HG03558 (cell line): ENCODE measurements around the gene SSC4D.
"Not testable (repeated sequence)": the region's sequence is repeated elsewhere in the genome, so short reads cannot be mapped to it uniquely, and the experiment has no call there.

Experiments used
- ATAC-seq: cut with Tn5 transposase; IDR thresholded peaks from one replicate; pipeline ENCODE4 v1.9.1; 2021; ENCODE audit warnings: moderate number of reproducible peaks; ENCODE audit not compliant: unreplicated experiment; ENCODE audit errors: extremely low read depth

Gene SSC4D

DNA sequence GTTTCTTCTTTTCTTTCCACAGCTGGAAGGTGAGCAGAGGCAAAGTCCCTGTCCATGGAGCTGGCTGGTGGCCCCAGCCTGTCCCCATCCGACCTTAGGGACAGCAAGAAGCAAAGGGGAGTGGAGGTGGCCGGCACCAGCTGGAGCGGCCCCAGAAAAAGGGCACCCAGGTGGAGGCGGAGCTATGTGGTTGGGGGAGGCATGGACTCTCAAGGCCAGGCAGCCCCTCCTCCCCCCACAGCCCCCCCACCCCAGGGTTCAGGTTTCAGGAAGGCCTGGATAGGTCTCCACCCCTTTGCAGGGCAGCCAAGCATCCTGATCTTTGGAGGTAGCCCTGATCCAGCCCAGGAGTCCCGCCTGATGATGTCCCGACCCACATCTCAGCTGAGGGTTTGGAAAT, at the start of gene SSC4D:
Gene SSC4D (minus strand): TSS at position 161 of the 400 bp plus-strand sequence. CDS start 5,258 bp downstream, outside the sequence.
- no peak for ATAC-seq

DNA sequence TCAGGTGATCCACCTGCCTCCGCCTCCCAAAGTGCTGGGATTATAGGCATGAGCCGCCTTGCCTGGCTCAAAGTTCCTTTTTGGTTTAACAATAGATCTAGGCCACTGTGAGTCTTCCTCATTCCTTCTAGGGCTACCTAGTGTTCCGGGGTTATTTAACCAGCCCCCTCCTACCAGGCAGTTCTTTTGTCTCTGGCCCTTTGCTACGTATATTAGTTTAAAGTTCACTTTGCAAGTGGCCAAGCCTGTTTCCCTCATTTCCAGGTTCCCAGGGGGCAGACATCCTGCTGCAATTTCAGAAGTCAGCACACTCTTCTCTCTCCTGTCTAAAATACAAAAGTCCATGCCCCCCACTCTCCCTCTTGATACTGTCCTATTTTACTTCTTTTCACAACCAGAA, 49.0 kb upstream of the SSC4D start:
- not testable (repeated sequence) for ATAC-seq

DNA sequence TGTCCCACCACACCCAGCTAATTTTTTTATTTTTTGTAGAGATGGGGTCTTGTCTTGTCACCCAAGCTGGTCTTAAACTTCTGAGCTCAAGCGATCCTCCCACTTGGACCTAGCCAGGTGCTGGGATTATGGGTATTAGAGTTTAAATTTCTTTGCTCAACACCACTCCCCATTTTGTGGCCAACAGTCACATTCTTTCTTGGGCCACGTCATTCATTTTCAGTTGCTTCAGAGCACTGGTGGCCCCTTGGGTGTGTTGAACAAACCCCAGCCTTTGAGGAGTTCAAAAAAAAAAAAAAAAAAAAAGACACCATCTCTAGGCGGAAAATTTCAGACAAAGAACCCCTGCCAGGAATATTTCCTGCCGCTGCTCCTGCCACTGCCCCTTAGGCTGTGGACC, 47.5 kb upstream of the SSC4D start:
- not testable (repeated sequence) for ATAC-seq

DNA sequence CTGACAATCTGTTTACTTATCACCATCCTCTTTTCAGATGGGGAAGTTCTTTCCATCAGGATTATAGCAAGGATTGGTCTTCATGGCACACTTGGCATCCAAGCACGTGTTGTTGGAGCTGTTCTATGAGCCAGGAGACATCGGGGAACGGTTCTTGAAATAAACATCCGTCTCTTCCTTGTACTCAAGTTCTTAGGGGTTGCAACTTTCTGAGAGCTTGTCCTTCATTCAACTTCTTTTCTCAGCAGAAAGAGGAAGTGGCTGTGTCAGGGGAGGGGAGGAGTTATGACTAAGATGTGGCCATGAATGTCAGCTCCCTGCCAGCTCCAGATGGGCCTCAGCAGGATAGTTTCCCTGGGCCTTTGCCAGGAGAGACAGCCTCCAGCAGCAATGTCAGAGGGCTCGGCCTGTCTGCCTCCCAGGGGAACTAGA, 36.1 kb upstream of the SSC4D start:
- ATAC-seq: peak; percentile 74

DNA sequence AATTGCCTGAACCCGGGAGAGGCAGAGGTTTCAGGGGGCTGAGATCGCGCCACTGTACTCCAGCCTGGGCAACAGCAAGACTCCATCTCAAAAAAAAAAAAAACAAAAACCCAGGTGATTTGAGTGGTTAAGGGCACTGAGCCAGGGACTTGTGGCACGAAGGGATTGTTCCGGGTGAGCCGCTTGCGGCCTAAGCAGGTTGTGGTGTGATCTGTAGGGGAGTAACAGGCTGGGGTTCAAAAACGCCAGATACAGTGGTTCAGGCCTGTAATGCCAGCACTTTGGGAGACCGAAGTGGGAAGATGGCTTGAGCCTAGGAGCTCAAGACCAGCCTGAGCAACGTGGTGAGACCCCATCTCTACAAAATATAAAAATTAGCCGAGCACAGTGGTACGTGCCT, 34.3 kb upstream of the SSC4D start:
- not testable (repeated sequence) for ATAC-seq

DNA sequence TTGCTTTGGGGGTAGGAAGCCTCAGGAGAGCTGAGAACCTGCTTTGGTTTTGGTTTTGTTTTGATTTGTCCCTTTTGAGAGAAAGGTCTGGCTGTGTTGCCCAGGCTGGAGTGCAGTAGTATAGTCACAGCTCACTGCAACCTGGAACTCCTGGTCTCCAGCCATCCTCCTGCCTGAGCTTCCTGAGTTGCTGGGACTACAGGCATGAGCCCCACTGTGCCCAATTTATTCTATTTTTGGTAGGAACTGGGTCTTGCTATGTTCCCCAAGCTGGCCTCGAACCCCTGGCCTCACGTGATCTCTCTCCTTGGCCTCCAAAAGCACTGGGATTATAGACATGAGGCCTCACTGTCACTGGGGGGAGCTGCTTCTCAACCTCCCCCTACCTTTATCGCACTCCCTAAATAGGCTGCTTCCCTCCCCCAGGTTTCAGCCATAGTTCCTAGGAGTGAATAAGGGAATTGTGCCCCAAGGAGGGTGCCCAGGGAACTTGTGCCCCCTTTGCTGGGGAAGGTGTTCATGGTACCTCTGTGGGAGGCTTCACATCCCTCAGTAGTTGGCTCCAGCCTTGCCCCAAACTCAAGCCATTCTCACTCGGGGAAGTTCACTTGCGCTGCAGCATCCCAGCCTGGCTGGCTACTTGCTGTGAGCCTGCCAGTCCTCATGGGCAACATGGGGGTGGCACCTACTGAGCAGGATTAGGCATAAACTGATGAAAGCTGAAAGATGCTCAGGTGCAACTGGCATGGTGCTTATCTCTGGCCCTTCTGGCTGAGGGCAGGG, 33.4 kb upstream of the SSC4D start:
- not testable (repeated sequence) for ATAC-seq

DNA sequence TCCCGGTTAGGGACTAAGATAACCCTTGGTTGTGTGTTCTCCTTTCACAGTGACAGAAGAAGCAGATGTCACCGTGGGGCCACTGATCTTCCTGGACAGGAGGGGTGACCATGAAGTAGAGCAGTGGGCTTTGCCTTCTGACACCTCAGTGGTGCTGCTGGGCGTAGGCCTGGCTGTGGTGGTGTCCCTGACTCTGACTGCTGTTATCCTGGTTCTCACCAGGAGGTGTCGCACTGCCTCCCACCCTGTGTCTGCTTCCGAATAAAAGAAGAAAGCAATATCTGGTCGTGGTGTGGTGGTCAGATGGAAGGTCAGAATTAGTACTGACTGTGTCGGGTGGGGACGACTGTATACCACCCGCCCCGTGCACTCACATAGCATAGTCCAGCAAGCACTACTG, 32.3 kb upstream of the SSC4D start:
- ATAC-seq: not testable (repeated sequence)

DNA sequence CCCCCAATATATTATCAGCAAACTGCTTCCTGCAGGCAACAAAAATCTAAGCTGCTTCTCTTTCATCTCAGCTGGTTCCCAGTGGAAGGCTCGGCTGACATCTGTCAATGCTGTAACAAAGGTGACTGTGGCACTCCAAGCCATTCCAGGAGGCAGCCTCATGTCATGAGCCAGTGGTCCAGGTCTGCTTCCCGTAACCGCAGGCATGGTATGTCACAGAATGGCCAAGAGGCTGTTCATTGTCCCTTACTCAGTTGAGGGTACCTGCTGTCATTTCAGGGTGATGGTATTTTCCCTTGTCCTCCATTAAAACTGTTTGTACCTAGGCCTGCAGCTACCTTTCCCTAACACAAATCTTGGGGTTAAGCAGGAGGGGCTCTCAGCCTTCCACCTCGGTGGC, 30.9 kb upstream of the SSC4D start:
- not testable (repeated sequence) for ATAC-seq

DNA sequence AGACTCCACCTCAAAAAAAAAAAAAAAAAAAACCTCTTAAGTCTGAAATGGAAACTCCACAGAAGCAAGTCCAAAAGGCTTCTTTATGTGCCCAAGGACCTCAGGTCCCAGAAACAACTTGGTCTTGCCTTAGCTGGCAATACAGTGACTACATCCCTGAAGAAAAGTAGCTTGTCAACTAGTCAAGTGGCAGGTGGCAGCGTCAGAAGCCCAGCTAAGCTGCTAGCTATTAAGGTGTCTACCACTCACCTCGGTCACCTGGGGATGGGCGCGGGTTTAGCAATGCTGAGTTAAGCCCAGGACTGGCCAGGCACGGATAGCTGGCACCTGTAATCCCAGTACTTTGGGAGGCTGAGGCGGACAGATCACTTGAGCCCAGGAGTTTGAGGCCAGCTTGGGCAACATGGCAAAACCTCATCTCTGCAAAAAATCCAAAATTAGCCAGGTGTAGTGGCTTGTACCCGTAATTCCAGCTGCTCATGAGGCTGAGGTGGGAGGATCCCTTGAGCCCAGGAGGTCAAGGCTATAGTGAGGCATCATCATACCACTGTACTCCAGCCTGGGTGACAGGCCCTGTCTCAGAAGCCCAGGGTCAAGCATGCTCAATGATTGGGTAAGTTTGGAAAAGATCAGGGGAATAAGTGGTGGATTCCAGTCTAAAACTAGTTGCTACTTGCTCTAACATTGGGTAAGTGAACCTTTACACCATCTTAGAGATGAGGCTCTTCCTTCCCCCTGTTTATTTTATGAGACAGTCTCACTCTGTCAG, 29.8 kb upstream of the SSC4D start:
- ATAC-seq: not testable (repeated sequence)

DNA sequence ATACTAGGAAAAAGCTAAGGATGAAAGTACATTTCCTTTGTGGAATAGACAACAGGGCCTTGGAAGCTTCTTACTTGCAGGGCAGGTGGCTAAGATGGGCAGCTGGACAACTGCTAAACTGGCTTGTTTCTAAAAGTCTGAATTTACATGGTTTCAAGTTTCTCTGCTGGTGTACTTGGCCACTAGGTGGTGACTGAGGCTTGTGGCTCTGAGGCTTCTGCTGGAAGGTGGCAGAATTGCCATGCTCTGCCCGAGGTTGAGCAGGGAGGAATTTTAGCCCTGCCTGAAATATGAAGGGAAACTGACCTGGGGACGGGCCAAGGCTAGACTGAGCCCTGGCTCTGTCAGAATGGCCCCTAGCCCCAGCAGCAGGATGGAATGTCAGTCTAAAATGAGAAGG, 28.4 kb upstream of the SSC4D start:
- ATAC-seq: peak; percentile 71

DNA sequence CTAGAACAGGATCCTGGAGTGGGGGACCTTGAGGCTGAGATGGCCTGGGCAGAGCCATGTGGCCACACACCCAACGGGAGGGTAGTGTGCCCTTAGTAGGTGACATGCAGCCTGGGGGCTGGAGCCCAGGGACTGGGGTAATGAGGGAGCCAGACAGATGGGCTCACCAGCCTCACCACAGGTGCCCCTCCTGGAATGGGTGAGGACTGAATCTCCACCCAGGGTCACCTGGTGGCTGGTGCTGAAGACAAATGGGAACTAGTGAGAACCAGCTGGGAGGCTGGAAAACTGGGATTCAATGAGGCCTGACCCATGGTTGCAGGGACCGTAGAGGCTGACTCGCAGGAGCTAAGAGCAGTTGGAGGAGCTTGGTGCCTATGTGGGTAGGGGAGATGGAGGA, 21.3 kb upstream of the SSC4D start:
- no peak for ATAC-seq

DNA sequence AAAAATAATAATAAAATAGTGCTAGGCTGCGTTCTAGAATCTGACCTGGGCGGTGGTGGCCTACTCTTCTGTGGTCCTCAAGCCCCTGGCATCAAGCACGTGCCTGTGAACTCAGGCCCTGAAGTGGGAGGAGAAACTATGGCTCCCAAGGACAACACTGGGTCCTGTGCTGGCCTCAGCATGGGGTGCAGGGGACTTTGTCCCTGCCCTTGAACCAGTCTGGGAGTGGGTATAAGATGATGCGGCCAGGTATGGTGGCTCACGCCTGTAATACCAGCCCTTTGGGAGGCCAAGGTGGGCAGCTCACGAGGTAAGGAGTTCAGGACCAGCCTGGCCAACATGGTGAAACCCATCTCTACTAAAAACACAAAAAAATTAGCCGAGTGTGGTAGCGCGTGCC, 20.7 kb upstream of the SSC4D start:
- ATAC-seq: no peak

DNA sequence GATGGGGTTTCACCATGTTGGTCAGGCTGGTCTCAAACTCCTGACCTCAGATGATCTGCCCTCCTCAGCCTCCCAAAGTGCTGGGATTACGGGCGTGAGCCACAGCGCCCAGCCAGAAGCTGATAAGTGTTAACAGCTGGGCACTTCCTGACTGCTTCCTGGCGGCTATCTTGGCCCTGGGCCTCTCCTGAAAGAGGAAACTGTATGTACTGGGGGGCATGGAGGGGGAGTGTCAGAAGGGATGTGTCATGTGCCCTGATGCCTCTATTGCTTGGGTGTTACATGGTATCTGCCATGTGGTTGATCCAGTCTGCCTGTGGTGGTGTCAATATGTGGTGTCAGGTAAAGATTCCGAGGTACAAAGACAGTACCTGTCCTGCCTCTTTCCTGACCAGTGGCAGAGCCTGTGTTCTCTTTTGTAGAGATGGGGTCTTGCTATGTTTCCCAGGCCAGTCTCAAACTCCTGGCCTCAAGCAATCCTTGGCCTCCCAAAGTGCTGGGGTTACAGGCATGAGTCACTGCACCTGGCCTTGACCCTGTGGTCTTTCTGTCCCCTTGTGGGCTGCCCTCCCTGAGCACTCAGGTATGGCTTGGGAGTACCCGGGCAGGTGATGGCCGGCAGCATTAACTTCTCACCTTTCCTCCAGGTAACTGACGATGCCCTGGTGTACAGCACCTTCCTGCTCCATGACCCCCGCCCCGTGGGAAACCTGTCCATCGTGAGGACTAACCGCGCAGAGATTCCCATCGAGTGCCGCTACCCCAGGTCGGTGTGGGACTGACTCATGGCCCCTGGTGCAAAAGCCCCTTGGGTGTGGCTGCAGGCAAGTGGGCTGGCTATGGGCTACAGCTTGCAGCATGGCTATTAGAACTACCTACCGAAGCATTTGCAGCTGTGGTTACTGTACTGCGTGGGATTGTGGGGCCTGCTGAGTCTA, 19.6 kb upstream of the SSC4D start:
- no peak for ATAC-seq

DNA sequence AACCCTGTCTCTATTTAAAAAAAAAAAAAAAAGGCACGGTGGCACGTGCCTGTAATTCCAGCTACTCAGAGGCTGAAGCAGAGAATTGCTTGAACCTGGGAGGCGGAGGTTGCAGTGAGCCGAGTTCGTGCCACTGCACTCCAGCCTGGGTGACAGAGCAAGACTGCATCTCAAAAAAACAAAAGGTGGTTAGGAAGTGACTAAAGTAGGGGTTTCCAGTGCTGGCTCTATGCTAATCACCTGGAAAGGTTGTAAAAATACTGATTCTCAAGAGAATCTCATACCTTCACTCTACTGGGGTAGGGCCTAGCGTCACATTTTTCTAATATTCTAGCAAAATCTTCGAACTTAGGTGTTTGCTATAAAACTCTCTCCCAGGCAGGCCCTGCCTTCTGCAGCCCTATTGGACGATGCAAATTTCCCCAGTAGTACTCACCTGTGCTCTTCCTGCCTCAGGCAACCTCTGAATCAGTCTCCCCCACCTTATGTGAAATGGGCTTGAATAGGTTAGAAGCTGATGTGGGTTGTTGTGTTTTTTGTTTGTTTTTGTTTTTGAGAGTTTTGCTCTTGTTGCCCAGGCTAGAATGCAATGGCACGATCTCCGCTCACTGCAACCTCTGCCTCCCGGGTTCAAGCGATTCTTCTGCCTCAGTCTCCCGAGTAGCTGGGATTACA, 18.8 kb upstream of the SSC4D start:
- ATAC-seq: no peak

DNA sequence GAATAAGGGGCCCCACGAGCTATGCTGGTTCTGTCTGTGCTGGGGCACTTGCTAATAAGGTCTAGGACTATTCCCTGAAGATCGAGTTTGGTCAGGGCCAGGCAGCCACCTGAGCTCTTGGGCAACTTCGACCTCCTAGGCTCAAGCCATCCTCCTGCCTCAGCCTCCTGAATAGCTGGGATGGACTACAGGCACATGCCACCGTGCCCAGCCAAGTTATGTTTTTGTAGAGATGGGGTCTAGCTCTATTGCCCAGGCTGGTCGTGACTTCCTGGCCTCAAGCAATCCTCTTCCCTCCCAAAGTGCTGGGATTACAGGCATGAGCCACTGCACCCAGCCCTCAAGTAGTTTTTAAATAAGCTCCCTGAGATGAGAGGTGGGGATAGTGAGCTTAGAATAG, 18.1 kb upstream of the SSC4D start:
- no peak for ATAC-seq

DNA sequence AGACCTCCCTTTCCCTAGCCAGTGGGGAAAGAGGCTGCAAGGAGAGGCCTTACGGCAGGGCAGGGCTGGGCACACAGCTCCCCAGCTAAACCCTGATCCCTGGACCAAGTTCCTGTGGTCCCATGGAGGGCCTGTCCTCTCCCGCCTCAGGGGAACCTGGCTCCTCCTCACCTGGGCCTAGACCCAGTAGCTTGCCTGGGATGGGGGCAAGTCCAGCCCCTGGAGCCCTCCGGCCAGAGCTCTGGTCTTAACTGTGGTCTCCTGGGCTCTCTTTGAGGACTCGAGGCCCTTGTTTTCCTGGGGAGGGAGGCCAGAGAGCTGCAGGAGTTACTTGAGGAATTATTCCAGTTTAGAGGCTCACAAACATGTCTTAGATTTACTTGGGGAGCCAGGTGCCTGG, 16.7 kb upstream of the SSC4D start:
- ATAC-seq: no peak

DNA sequence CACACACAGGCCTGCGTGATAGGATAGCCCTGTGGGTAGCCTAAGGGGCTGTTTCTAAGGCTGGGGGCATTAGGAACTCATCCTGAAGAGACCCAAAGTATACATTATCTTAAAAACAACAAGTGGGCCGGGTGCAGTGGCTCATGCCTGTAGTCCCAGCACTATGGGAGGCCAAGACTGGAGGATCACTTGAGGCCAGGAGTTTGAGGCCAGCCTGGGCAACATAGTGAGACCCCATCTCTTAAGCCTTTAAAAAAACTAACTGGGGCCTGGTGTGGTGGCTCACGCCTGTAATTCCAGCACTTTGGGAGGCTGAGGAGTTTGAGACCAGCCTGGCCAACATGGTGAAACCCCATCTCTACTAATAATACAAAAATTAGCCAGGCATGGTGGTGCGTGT, 16.1 kb upstream of the SSC4D start:
- not testable (repeated sequence) for ATAC-seq

DNA sequence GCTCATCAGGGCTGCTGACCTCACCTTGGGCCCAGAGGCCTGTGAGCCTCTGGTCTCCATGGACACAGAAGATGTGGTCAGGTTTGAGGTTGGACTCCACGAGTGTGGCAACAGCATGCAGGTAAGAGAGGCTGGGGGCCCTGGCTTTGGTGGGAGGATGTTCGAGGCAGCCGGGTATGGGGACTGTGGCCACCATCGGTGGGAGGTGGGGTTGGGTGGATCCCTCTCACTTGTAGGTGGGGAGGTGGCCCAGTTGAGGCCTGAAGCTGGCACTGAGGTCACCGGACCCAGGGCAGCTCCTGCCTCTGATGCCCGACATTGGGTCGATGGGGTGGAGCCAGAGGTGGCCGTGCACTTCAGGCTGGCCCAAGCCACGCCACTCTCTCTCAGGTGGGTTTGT, 15.7 kb upstream of the SSC4D start:
- ATAC-seq: no peak

DNA sequence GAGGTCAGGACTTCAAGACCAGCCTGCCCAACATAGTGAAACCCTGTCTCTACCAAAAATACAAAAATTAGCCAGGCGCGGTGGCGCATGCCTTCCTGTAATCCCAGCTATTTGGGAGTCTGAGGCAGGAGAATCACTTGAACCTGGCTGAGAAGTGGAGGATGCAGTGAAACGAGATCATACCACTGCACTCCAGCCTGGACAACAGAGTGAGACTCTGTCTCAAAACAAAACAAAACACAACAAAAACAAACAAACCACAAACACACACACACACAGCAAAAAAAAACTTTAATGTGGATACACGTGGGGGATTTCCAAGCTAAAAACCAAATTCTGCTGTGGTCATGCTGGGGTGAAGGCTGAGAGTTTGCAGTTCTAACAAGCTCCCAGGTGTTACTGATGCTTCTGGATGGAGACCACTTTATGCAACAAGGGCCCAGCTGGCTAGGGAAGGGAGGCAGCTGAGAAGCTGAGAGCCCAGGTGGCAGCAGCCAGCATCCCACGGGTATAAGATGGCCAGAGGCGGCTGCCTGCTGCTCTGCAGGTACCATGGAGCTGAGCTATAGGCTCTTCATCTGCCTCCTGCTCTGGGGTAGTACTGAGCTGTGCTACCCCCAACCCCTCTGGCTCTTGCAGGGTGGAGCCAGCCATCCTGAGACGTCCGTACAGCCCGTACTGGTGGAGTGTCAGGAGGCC, 15.1 kb upstream of the SSC4D start, which contains the start of gene ZP3:
Gene ZP3 (plus strand): TSS at position 538 of the 699 bp plus-strand sequence. CDS start 15 bp downstream, at position 553.
- ATAC-seq: no peak
